Testis (tissue), 3 donors: ENCODE measurements around the gene MIF4GD. TPM values are rescaled to one million over a fixed set of nuclear protein-coding genes. Genes with fewer than 3 reads are reported as not detected.
A peak's percentile ranks its signal among the peaks of the same experiment; 100 is the strongest.

Experiments used
- DNase-seq: peaks from one replicate; pipeline ENCODE4 v3.0.0-alpha.2; 2019
- H3K27ac ChIP-seq, 2 donors: fragments of 200-600 bp; sonication (generic); one replicate each; pipeline ENCODE4 v1.5.1; 2019
- H3K27me3 ChIP-seq: fragments of 200-600 bp; sonication (generic); one replicate; pipeline ENCODE4 v1.5.1; 2019
- H3K36me3 ChIP-seq: fragments of 200-600 bp; sonication (generic); one replicate; pipeline ENCODE4 v1.5.1; 2017; ENCODE audit warnings: low read depth; ENCODE audit errors: missing control alignments
- H3K4me1 ChIP-seq: fragments of 200-600 bp; sonication (generic); one replicate; pipeline ENCODE4 v1.5.1; 2019
- H3K4me3 ChIP-seq, 2 donors: fragments of 200-600 bp; sonication (generic); one replicate each; pipeline ENCODE4 v1.5.1; 2017 to 2019
- H3K9me3 ChIP-seq: fragments of 200-600 bp; sonication (generic); one replicate; pipeline ENCODE4 v1.5.1; 2017
- CTCF ChIP-seq, 3 experiments: fragments of 450-650 bp in 2 of 3; fragments of 200-600 bp in 1 of 3; sonication (generic) in 1 of 3; IDR thresholded peaks; one replicate each; pipeline ENCODE4 v1.5.1; 2016 to 2019; ENCODE audit warnings: antibody characterized with exemption in 3 of 3, mild to moderate bottlenecking in 2 of 3, moderate library complexity in 1 of 3
- POLR2A ChIP-seq: fragments of 450-650 bp; IDR thresholded peaks from one replicate; pipeline ENCODE4 v1.6.1; 2017; ENCODE audit warnings: antibody characterized with exemption, mild to moderate bottlenecking, moderate library complexity
- WGBS, 2 donors: methylation state at CpG; one replicate each; pipeline ENCODE4 v1.1.5; 2018; 5-methylcytosine and 5-hydroxymethylcytosine counted together
- intact Hi-C: fragments of 100-400 bp; cut with DNase I; formaldehyde crosslinking; loops from one replicate; pipeline ENCODE4 v1.15.1; 2023; ENCODE audit warnings: low total_unique reads
- polyA plus RNA-seq: library from polyadenylated mRNA; stranded (reverse); fragments of 350-450 nt; fragmentation: Illumina TruSeq; extraction: RNeasy Lipid Tissue Mini Kit (QIAGEN cat#74804); gene quantifications from one replicate; pipeline ENCODE4 v1.2.3, GENCODE V29; 2014; ENCODE audit warnings: low read depth, low replicate concordance; ENCODE audit not compliant: insufficient read depth
- total RNA-seq, 2 donors: library from RNA; depleted of rRNA; stranded (reverse); fragments of >200 nt; gene quantifications; one replicate each; pipeline ENCODE4 v1.2.3, GENCODE V29; 2016

Gene MIF4GD
- total and polyA plus RNA-seq, 3 donors from 2014 or later: 34.5 to 37.1 (median 35.3) TPM

- Histone ChIP-seq H3K27me3 (no peaks in the 10 kb centered on the region), H3K27ac (no peak overlapping the region), H3K4me3 (no peak overlapping the region), H3K4me1 (peaks cover 2% of the 10 kb centered on the region), H3K9me3 (no peaks in the 10 kb centered on the region), H3K36me3 (no peaks in the 10 kb centered on the region)
- no peak for DNase-seq
- intact Hi-C loops: no loop called here
- 91 to 98% methylated on average over 3 to 6 of the region's 6 CpGs for WGBS, 2 donors
- no peak for TF ChIP-seq POLR2A
- no peak for TF ChIP-seq CTCF (IDR thresholded peaks at IDR 0.05)
Observed at GRCh38 chr17:75277664-75278071, 6.6 kb upstream of the MIF4GD start.

- 58 to 76% methylated on average over 4 to 7 of the region's 7 CpGs for WGBS, 2 donors
- Histone ChIP-seq H3K4me3 (no peak overlapping the region), H3K9me3 (no peaks in the 10 kb centered on the region), H3K27me3 (no peaks in the 10 kb centered on the region), H3K27ac (no peak overlapping the region), H3K4me1 (peaks cover 16% of the 10 kb centered on the region), H3K36me3 (no peaks in the 10 kb centered on the region)
- intact Hi-C loops: no loop called here
- DNase-seq: peak; percentile 59
- TF ChIP-seq POLR2A: no peak
- no peak for TF ChIP-seq CTCF (IDR thresholded peaks at IDR 0.05)
Observed at GRCh38 chr17:75273977-75274708, 3.1 kb upstream of the MIF4GD start.

GRCh38 chr17:75272848-75273184 is 1.8 kb upstream of the MIF4GD start:
- 65 to 70% methylated on average over 3 of the region's 3 CpGs for WGBS, 2 donors
- Histone ChIP-seq H3K9me3 (no peaks in the 10 kb centered on the region), H3K4me3 (no peak overlapping the region), H3K27ac (no peak overlapping the region), H3K27me3 (no peaks in the 10 kb centered on the region), H3K36me3 (no peaks in the 10 kb centered on the region), H3K4me1 (peaks cover 16% of the 10 kb centered on the region)
- intact Hi-C loops: no loop called here
- DNase-seq: no peak
- TF ChIP-seq CTCF (IDR thresholded peaks at IDR 0.05) (no peak), POLR2A (no peak)

- TF ChIP-seq POLR2A: no peak
- TF ChIP-seq CTCF (IDR thresholded peaks at IDR 0.05): no peak
- Histone ChIP-seq H3K27me3 (no peaks in the 10 kb centered on the region), H3K36me3 (no peaks in the 10 kb centered on the region), H3K27ac (no peak overlapping the region), H3K4me3 (peak overlapping the region; percentile 73 to 78), H3K4me1 (peaks cover 16% of the 10 kb centered on the region), H3K9me3 (no peaks in the 10 kb centered on the region)
- WGBS, 2 donors: 32 to 41% methylated on average over 15 to 24 of the region's 24 CpGs
- peak; percentile 61 for DNase-seq
- intact Hi-C loops: no loop called here
Observed at GRCh38 chr17:75271955-75272847, 1.2 kb upstream of the MIF4GD start.
